ENCODE results near the gene BLZF1.
A peak's percentile ranks its signal among the peaks of the same experiment; 100 is the strongest.

DNA sequence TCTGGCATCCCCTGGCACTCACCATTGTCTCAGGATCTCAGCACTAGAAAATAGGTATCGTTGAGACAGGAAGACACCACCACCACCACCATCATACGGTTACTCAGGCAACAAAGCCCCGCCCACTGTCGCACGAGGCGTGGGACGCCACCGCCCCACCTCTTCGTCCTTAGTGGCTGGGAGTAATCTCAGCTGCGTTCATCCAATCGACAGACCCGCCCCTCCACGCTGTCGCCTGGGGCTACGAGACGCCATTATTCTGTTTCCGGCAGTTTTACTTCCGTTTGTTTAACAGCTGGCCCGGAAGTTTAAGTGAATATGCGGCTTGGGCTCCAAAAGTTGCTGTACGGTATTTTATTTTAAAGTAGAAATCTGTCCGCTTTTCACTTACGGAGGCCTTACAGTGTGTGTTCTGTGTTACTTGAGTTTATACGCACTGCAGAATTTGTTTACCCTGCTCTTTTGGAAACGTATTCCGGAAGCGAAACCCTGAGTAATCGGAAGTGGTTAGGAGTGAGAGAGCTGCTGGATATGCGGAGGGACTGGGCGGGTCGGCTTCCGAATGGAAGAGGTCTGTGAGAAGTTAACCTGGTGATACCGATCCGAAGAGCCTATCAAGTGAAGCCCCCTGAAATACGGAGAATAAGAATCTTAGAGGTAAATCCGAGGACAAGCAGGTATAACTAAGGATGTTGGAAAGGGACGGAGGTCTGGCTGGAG is at the start of gene BLZF1, which contains the start of gene NME7:
- TF ChIP-seq, protein P1, sequence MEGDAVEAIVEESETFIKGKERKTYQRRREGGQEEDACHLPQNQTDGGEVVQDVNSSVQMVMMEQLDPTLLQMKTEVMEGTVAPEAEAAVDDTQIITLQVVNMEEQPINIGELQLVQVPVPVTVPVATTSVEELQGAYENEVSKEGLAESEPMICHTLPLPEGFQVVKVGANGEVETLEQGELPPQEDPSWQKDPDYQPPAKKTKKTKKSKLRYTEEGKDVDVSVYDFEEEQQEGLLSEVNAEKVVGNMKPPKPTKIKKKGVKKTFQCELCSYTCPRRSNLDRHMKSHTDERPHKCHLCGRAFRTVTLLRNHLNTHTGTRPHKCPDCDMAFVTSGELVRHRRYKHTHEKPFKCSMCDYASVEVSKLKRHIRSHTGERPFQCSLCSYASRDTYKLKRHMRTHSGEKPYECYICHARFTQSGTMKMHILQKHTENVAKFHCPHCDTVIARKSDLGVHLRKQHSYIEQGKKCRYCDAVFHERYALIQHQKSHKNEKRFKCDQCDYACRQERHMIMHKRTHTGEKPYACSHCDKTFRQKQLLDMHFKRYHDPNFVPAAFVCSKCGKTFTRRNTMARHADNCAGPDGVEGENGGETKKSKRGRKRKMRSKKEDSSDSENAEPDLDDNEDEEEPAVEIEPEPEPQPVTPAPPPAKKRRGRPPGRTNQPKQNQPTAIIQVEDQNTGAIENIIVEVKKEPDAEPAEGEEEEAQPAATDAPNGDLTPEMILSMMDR (IDR thresholded peaks at IDR 0.05) = no peak
- TF ChIP-seq TCF7L2 (IDR thresholded peaks at IDR 0.05; ENCODE audit: low read depth, low read length) (0 out of 2 replicates have a peak, but pooled peaks have one; percentile 20), POLR2AphosphoS5 (IDR thresholded peaks at IDR 0.05; ENCODE audit: low read depth, low read length) (peak; percentile 41), SIN3A (IDR thresholded peaks at IDR 0.05; ENCODE audit: borderline replicate concordance, insufficient read depth, low read depth, low read length) (no peak; the same call in 1 of the 2 replicates)
- TF ChIP-seq, protein P2, sequence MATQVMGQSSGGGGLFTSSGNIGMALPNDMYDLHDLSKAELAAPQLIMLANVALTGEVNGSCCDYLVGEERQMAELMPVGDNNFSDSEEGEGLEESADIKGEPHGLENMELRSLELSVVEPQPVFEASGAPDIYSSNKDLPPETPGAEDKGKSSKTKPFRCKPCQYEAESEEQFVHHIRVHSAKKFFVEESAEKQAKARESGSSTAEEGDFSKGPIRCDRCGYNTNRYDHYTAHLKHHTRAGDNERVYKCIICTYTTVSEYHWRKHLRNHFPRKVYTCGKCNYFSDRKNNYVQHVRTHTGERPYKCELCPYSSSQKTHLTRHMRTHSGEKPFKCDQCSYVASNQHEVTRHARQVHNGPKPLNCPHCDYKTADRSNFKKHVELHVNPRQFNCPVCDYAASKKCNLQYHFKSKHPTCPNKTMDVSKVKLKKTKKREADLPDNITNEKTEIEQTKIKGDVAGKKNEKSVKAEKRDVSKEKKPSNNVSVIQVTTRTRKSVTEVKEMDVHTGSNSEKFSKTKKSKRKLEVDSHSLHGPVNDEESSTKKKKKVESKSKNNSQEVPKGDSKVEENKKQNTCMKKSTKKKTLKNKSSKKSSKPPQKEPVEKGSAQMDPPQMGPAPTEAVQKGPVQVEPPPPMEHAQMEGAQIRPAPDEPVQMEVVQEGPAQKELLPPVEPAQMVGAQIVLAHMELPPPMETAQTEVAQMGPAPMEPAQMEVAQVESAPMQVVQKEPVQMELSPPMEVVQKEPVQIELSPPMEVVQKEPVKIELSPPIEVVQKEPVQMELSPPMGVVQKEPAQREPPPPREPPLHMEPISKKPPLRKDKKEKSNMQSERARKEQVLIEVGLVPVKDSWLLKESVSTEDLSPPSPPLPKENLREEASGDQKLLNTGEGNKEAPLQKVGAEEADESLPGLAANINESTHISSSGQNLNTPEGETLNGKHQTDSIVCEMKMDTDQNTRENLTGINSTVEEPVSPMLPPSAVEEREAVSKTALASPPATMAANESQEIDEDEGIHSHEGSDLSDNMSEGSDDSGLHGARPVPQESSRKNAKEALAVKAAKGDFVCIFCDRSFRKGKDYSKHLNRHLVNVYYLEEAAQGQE (IDR thresholded peaks at IDR 0.05; ENCODE audit: insufficient read depth in 1 of 2, low read depth in 2 of 2, low read length in 1 of 2) = no peak
